Ovary (tissue), 9 donors: ENCODE measurements around the gene TEX44. TPM values are rescaled to one million over a fixed set of nuclear protein-coding genes. Genes with fewer than 3 reads are reported as not detected.
"Not testable (repeated sequence)": the region's sequence is repeated elsewhere in the genome, so short reads cannot be mapped to it uniquely, and the experiment has no call there.

ENCODE experiments used
- DNase-seq, 5 donors: peaks; one replicate each; pipeline ENCODE4 v3.0.0-alpha.2; 2019 to 2020
- H3K27ac ChIP-seq, 2 donors: fragments of 200-600 bp; one replicate each; pipeline versions ENCODE4 v1.5.1 to v1.8.0; 2019 to 2022
- H3K27me3 ChIP-seq: fragments of 200-600 bp; one replicate; pipeline ENCODE4 v1.8.0; 2022
- H3K36me3 ChIP-seq: fragments of 200-600 bp; sonication (generic); one replicate; pipeline ENCODE4 v1.5.1; 2019
- H3K4me1 ChIP-seq: one replicate; pipeline ENCODE4 v1.8.1; 2013; ENCODE audit warnings: mild to moderate bottlenecking, moderate library complexity; ENCODE audit not compliant: insufficient read depth
- H3K4me3 ChIP-seq: fragments of 200-600 bp; sonication (generic); one replicate; pipeline ENCODE4 v1.5.1; 2017
- H3K9me3 ChIP-seq, 2 donors: fragments of 200-600 bp in 1 of 2; sonication (generic) in 1 of 2; one replicate each; pipeline versions ENCODE4 v1.5.1 to v1.8.1; 2013 to 2019; ENCODE audit warnings: mild to moderate bottlenecking in 1 of 2, moderate library complexity in 1 of 2
- EP300 ChIP-seq: sonication (generic); formaldehyde crosslinking; IDR thresholded peaks from one replicate; pipeline ENCODE4 v1.6.1; 2017; ENCODE audit warnings: antibody characterized with exemption
- POLR2A ChIP-seq: fragments of 450-650 bp; IDR thresholded peaks from one replicate; pipeline ENCODE4 v1.6.1; 2017; ENCODE audit warnings: antibody characterized with exemption, mild to moderate bottlenecking, moderate library complexity
- WGBS, 3 donors: extraction: QIAGEN DNeasy Blood & Tissue Kit in 1 of 3; methylation state at CpG; one replicate each; pipeline versions ENCODE4 v1.1.5 to v1.1.7; 2013 to 2017; 5-methylcytosine and 5-hydroxymethylcytosine counted together
- intact Hi-C, 4 donors: fragments of 100-400 bp; cut with DNase I; formaldehyde crosslinking; loops; one replicate each; pipeline versions ENCODE4 v1.11.0 to v1.15.1; 2022 to 2023
- polyA plus RNA-seq, 2 donors: library from polyadenylated mRNA; stranded (reverse); fragments of 200-250 nt in 1 of 2; fragments of 350-450 nt in 1 of 2; fragmentation: Illumina TruSeq in 1 of 2; extraction: RNeasy Lipid Tissue Mini Kit (QIAGEN cat#74804) in 1 of 2; gene quantifications; one replicate each; pipeline ENCODE4 v1.2.3, GENCODE V29; 2013 to 2014
- total RNA-seq, 7 donors: library from RNA; depleted of rRNA in 2 of 7; stranded (reverse); fragments of >200 nt in 2 of 7; fragmentation: NEBNext Ultra II Directional in 3 of 7; extraction: Animal tissue kit (Norgen Biotek cat#: 25700) in 3 of 7; gene quantifications; one replicate each; pipeline versions ENCODE4 v1.1.0 to v1.2.4, GENCODE V29; 2016 to 2023
- TF ChIP-seq, protein P1 (sequence below), 3 donors: fragments of 450-650 bp in 2 of 3; fragments of 200-600 bp in 1 of 3; IDR thresholded peaks; one replicate each; pipeline versions ENCODE4 v1.5.1 to v1.8.0; 2016 to 2022; ENCODE audit warnings: antibody characterized with exemption in 3 of 3, mild to moderate bottlenecking in 1 of 3
- donor health status: DM: no; HTN: no; CAD: no; lungs with moderate emphysema.
- donor health status: DM: no; HTN: no; CAD: no.
- donor health status: Bipolar disorder and iron deficiency.
- donor health status: DM: yes; HTN: yes; CAD: no.
- donor health status: DM: no; HTN: no; CAD: no.
- donor health status: DM: yes; HTN: yes; CAD: no.

Gene TEX44
- total and polyA plus RNA-seq, 9 donors = not detected

GRCh38 chr2:231554748-231555545 lies 37.7 kb upstream of the TEX44 start:
- H3K4me3 ChIP-seq = peak overlapping the region; percentile 24
- H3K27ac ChIP-seq = peak overlapping the region; percentile 52 to 76
- peaks cover 18% of the 10 kb centered on the region for H3K4me1 ChIP-seq
- H3K9me3 ChIP-seq = no peaks in the 10 kb centered on the region
- WGBS, 3 donors = 24 to 32% (median 25%) methylated on average over 14 of the region's 14 CpGs
- intact Hi-C loops = loop anchor here in 3 of 4 donors (5.0 to 10.0 kb wide), 2 partner anchors 33 to 70 kb away; no protein-coding TSS in a partner anchor
- H3K27me3 ChIP-seq = no peaks in the 10 kb centered on the region
- peak; percentile 68 to 84 (median 82) for DNase-seq
- no peak for TF ChIP-seq EP300
- TF ChIP-seq, protein P1, sequence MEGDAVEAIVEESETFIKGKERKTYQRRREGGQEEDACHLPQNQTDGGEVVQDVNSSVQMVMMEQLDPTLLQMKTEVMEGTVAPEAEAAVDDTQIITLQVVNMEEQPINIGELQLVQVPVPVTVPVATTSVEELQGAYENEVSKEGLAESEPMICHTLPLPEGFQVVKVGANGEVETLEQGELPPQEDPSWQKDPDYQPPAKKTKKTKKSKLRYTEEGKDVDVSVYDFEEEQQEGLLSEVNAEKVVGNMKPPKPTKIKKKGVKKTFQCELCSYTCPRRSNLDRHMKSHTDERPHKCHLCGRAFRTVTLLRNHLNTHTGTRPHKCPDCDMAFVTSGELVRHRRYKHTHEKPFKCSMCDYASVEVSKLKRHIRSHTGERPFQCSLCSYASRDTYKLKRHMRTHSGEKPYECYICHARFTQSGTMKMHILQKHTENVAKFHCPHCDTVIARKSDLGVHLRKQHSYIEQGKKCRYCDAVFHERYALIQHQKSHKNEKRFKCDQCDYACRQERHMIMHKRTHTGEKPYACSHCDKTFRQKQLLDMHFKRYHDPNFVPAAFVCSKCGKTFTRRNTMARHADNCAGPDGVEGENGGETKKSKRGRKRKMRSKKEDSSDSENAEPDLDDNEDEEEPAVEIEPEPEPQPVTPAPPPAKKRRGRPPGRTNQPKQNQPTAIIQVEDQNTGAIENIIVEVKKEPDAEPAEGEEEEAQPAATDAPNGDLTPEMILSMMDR (IDR thresholded peaks at IDR 0.05) = no peak
- TF ChIP-seq POLR2A = no peak
- no peaks in the 10 kb centered on the region for H3K36me3 ChIP-seq

DNA sequence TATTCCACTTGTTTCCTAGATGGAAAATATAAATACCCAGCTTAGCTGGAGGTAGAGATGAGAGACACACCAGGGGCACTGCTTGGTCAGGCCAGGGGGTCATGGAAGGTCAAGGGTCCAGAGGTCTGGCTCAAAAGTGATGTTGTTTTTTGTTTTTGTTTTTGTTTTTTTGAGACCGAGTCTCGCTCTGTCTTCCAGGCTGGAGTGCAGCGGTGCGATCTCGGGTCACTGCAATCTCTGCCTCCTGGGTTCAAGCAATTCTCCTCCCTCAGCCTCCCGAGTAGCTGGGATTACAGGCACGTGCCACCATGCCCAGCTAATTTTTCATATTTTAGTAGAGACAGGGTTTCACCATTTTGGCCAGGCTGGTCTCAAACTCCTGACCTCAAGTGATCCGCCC lies 36.2 kb upstream of the TEX44 start:
- not testable (repeated sequence) for H3K36me3 ChIP-seq, H3K27ac ChIP-seq, H3K4me3 ChIP-seq, H3K27me3 ChIP-seq, H3K9me3 ChIP-seq, DNase-seq
- intact Hi-C loops = loop anchor here (2.0 to 10.0 kb wide), 3 partner anchors 34 to 74 kb away; no protein-coding TSS in a partner anchor
- WGBS, 3 donors = 89 to 95% (median 91%) methylated on average over 8 of the region's 8 CpGs
- peaks cover 18% of the 10 kb centered on the region for H3K4me1 ChIP-seq

DNA sequence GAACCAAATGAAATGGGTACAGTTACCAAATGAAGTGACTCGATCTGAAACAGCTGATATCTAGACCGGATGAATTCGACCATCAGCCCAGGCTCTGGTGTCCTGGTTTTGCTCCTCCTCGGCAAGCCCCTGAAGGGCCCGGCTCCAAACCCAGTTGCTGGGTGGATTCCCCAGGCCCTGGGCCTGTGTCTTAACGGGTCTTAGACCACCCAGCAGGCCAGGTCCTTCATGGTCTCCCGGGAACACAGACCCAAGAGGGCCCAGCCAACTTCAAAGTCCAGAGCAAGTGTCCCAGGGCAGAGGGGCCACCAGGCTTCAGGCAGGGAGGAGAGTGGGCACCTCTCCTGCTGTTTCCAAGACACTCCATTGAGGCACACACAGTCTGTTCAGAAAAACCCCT lies 35.7 kb upstream of the TEX44 start:
- Histone ChIP-seq H3K27me3 (no peaks in the 10 kb centered on the region), H3K4me3 (no peak overlapping the region), H3K27ac (no peak overlapping the region), H3K36me3 (no peaks in the 10 kb centered on the region), H3K4me1 (peaks cover 18% of the 10 kb centered on the region), H3K9me3 (no peaks in the 10 kb centered on the region)
- TF ChIP-seq EP300 (no peak), POLR2A (no peak)
- TF ChIP-seq, protein P1 (IDR thresholded peaks at IDR 0.05) = no peak
- DNase-seq = no peak
- intact Hi-C loops = loop anchor here (2.0 to 10.0 kb wide), 3 partner anchors 35 to 74 kb away; no protein-coding TSS in a partner anchor
- WGBS, 3 donors = 77 to 84% (median 78%) methylated on average over 7 of the region's 7 CpGs

DNA sequence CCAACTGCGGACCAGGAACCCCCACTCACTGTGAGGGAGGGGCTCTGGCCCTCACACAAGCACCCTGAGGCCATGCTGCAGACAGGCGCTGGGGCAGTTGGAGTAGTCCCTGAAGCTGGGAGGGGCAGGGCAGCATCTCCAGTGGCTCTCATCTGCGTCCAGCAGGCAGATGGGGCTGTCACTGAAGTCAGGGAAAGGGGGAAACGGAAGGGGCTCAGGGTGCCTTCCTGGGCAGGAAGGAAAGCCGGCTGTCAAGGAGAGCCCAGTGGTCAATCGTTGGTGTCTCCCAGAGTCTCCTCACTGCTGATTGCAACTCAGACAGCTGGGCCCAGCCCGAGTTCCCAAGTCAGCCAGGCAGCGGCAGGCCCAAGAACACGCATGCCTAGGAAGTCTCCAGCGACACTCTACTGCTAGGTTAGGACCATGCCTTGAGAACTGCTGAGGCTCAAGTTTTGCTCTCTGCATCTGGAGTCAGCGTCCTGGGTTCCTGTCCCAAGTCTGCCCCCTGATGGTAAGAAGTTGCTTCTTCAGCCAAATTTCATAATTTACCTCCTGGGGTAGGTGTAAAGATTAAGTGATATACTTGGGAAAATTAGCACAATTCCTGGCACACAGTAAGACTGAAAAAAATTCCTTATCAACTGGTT lies 35.0 kb upstream of the TEX44 start:
- 25 to 34% (median 32%) methylated on average over 11 of the region's 11 CpGs for WGBS, 3 donors
- intact Hi-C loops = loop anchor here (2.0 to 10.0 kb wide), 3 partner anchors 35 to 75 kb away; no protein-coding TSS in a partner anchor
- H3K4me3 ChIP-seq = no peak overlapping the region
- no peak for TF ChIP-seq POLR2A
- no peak for TF ChIP-seq EP300
- TF ChIP-seq, protein P1 (IDR thresholded peaks at IDR 0.05) = peak in 2 of 3 donors; percentile 28 to 30
- peak; percentile 48 to 72 (median 64) for DNase-seq
- H3K36me3 ChIP-seq = no peaks in the 10 kb centered on the region
- peak overlapping the region in 1 of 2 donors; percentile 22 for H3K27ac ChIP-seq
- peaks cover 18% of the 10 kb centered on the region for H3K4me1 ChIP-seq
- no peaks in the 10 kb centered on the region for H3K9me3 ChIP-seq
- H3K27me3 ChIP-seq = no peaks in the 10 kb centered on the region
